Measurements from ENCODE around the gene JAZF1. TPM values are rescaled to one million over a fixed set of nuclear protein-coding genes. Genes with fewer than 3 reads are reported as not detected.

The JAZF1 gene
- total and polyA plus RNA-seq, 9 of the 15 experiments (the other 6 are each of a cell fraction or from before 2014, with no cell fraction given): 0.04 to 0.64 (median 0.11) TPM; not detected in 3

GRCh38 chr7:28144266-28144665 lies 36.3 kb downstream of the JAZF1 start:
- ChIA-PET POLR2A (no interaction called here), CTCF (ENCODE audit: low intra/inter-chr PET ratio) (no interaction called here)
- no peak for TF ChIP-seq LARP7 (IDR thresholded peaks at IDR 0.05)
- no peak for TF ChIP-seq CBFB (CRISPR knock-in tag; IDR thresholded peaks at IDR 0.05)
- TF ChIP-seq MCM7 (IDR thresholded peaks at IDR 0.05): no peak
- TF ChIP-seq, protein P1, sequence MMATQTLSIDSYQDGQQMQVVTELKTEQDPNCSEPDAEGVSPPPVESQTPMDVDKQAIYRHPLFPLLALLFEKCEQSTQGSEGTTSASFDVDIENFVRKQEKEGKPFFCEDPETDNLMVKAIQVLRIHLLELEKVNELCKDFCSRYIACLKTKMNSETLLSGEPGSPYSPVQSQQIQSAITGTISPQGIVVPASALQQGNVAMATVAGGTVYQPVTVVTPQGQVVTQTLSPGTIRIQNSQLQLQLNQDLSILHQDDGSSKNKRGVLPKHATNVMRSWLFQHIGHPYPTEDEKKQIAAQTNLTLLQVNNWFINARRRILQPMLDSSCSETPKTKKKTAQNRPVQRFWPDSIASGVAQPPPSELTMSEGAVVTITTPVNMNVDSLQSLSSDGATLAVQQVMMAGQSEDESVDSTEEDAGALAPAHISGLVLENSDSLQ (IDR thresholded peaks at IDR 0.05): 0 out of 2 replicates have a peak, but pooled peaks have one; percentile 23
- no peak for TF ChIP-seq HLTF (IDR thresholded peaks at IDR 0.05)
- TF ChIP-seq GABPB1 (CRISPR knock-in tag; IDR thresholded peaks at IDR 0.05): no peak
- TF ChIP-seq HDGF (IDR thresholded peaks at IDR 0.05): no peak
- TF ChIP-seq RNF2 (IDR thresholded peaks at IDR 0.05): no peak
- no peaks in the 10 kb centered on the region; the same call in 1 of the 2 replicates for H4K20me1 ChIP-seq (replicated peaks; ENCODE audit: control insufficient read depth, insufficient read depth, low read length)
- H3K79me2 ChIP-seq (ENCODE audit: control insufficient read depth, insufficient read depth, low read length): no peaks in the 10 kb centered on the region
- BruUV-seq (replicated peaks): no TSS peak
- peaks cover 0 to 2% of the 10 kb centered on the region in 2 experiments; a peak in 3 of 5 replicates for H3K27me3 ChIP-seq (ENCODE audit: control insufficient read depth in 2 of 2, insufficient read depth in 2 of 2, low read length in 2 of 2)
- no peaks in the 10 kb centered on the region for H3K9me3 ChIP-seq (replicated peaks; ENCODE audit: control insufficient read depth, insufficient read depth, low read depth, low read length)
- no peaks in the 10 kb centered on the region for H3K9me1 ChIP-seq (ENCODE audit: control insufficient read depth, insufficient read depth, low read length)
- H3K4me1 ChIP-seq (replicated peaks in 1 of 2; ENCODE audit: control insufficient read depth in 2 of 2, insufficient read depth in 2 of 2, low read length in 2 of 2): no peaks in the 10 kb centered on the region
- DNase-seq (ENCODE audit: extremely low read depth in 1 of 4, low spot score in 3 of 4) (no peak), FAIRE-seq (no peak), ATAC-seq (0 out of 3 replicates have a peak, but pooled peaks have one; percentile 35)
- no peak overlapping the region for H3K4me3 ChIP-seq
- intact Hi-C loops (cut with micrococcal nuclease) (no loop called here), in situ Hi-C loops (cut with MboI) (no loop called here)
- 0% methylated on average over 3 of the region's 3 CpGs for WGBS (ENCODE audit: insufficient coverage, low coverage, missing lambda C conversion rate)
- no peak overlapping the region for H2AFZ ChIP-seq (ENCODE audit: low read depth, low read length)
- no peak overlapping the region for H3K4me2 ChIP-seq (ENCODE audit: insufficient read depth, low read length)
- no peak overlapping the region for H3K27ac ChIP-seq (ENCODE audit: extremely low read depth, low read depth, low read length)
- no peaks in the 10 kb centered on the region for H3K36me3 ChIP-seq (ENCODE audit: control insufficient read depth, insufficient read depth, low read length)
- no peak overlapping the region for H3K9ac ChIP-seq (ENCODE audit: insufficient read depth in 1 of 2, low read depth in 2 of 2, low read length in 2 of 2)

Measured in K562 (cell line).